Lung (tissue), 12 donors: Measurements from ENCODE around the gene NR2F1-AS1. TPM values are rescaled to one million over a fixed set of nuclear protein-coding genes. Genes with fewer than 3 reads are reported as not detected.

Experiments
- ATAC-seq: fragments of 200-7000 bp; cut with Tn5 transposase; one replicate; pipeline ENCODE4 v1.9.1; 2020; ENCODE audit warnings: moderate number of reproducible peaks; ENCODE audit not compliant: insufficient read depth, low FRiP score
- DNase-seq, 3 donors: peaks; one replicate each; pipeline ENCODE4 v3.0.0-alpha.2; 2013 to 2017
- H3K27ac ChIP-seq, 2 donors: one replicate each; pipeline ENCODE4 v1.5.1; 2013; ENCODE audit warnings: mild to moderate bottlenecking in 2 of 2, moderate library complexity in 2 of 2, control low read depth in 1 of 2, inconsistent platforms in 1 of 2, low read depth in 1 of 2, low read length in 1 of 2
- H3K27me3 ChIP-seq, 3 donors: one replicate each; pipeline ENCODE4 v1.5.1; 2013; ENCODE audit warnings: low read length in 2 of 3; ENCODE audit not compliant: control insufficient read depth in 3 of 3, insufficient read depth in 3 of 3
- H3K36me3 ChIP-seq, 4 donors: one replicate each; pipeline ENCODE4 v1.5.1; 2013; ENCODE audit warnings: low read length in 4 of 4, mild to moderate bottlenecking in 1 of 4, moderate library complexity in 1 of 4; ENCODE audit not compliant: control insufficient read depth in 4 of 4, insufficient read depth in 4 of 4
- H3K4me1 ChIP-seq, 5 donors: one replicate each; pipeline ENCODE4 v1.5.1; 2013; ENCODE audit warnings: low read length in 5 of 5, mild to moderate bottlenecking in 2 of 5, moderate library complexity in 1 of 5; ENCODE audit not compliant: control insufficient read depth in 5 of 5, insufficient read depth in 5 of 5
- H3K4me3 ChIP-seq: one replicate; pipeline ENCODE4 v1.5.1; 2013; ENCODE audit warnings: mild to moderate bottlenecking, control low read depth, moderate library complexity
- H3K9ac ChIP-seq, 2 donors: one replicate each; pipeline ENCODE4 v1.5.1; 2013; ENCODE audit warnings: low read length in 2 of 2, control low read depth in 1 of 2; ENCODE audit not compliant: insufficient read depth in 1 of 2
- H3K9me3 ChIP-seq, 4 donors: one replicate each; pipeline ENCODE4 v1.5.1; 2013; ENCODE audit warnings: low read length in 3 of 4, mild to moderate bottlenecking in 1 of 4, moderate library complexity in 1 of 4; ENCODE audit not compliant: control insufficient read depth in 4 of 4, insufficient read depth in 3 of 4
- CTCF ChIP-seq: IDR thresholded peaks from 2 replicates; pipeline ENCODE4 v1.5.1; 2012; ENCODE audit warnings: mild to moderate bottlenecking; ENCODE audit errors: control extremely low read depth, extremely low read depth
- WGBS, 2 donors: extraction: QIAGEN DNeasy Blood & Tissue Kit; methylation state at CpG; one replicate each; pipeline ENCODE4 v1.1.7; 2013; 5-methylcytosine and 5-hydroxymethylcytosine counted together
- polyA plus RNA-seq, 2 donors: library from polyadenylated mRNA; stranded (reverse); fragments of 200-250 nt; gene quantifications; one replicate each; pipeline ENCODE4 v1.2.1, GENCODE V29; 2013
- total RNA-seq, 2 donors: library from RNA; depleted of rRNA in 1 of 2; stranded (reverse); fragments of >200 nt in 1 of 2; gene quantifications; one replicate each; pipeline ENCODE4 v1.2.1, GENCODE V29; 2014 to 2021
- donor health status: control.
- donor health status: control.
- donor health status: Bipolar disorder and iron deficiency.
- donor health status: healthy.
- donor health status: DM: yes; HTN: yes; CAD: no.

The NR2F1-AS1 gene
- total and polyA plus RNA-seq, 4 donors: 3.6 to 50.0 (median 10.9) TPM

- WGBS, 2 donors: 86 to 94% methylated on average over 1 of the region's 1 CpG
- DNase-seq: no peak
- peaks cover 0 to 33% (median 0%) of the 10 kb centered on the region in 5 donors for H3K4me1 ChIP-seq
- H3K9ac ChIP-seq: no peak overlapping the region
- no peak overlapping the region for H3K27ac ChIP-seq
- no peak for ATAC-seq
- H3K36me3 ChIP-seq: peaks cover 0 to 2% (median under 1%) of the 10 kb centered on the region in 4 donors
- TF ChIP-seq CTCF: no peak
- H3K9me3 ChIP-seq: no peaks in the 10 kb centered on the region
- no peaks in the 10 kb centered on the region for H3K27me3 ChIP-seq
- no peak overlapping the region for H3K4me3 ChIP-seq
Observed at GRCh38 chr5:93433422-93433821, 147.6 kb downstream of the NR2F1-AS1 start.

- ATAC-seq (no peak), DNase-seq (peak; percentile 66 to 82 (median 81))
- Histone ChIP-seq H3K27me3 (no peaks in the 10 kb centered on the region), H3K27ac (no peak overlapping the region), H3K4me1 (peaks cover 0 to 33% (median 0%) of the 10 kb centered on the region in 5 donors), H3K4me3 (no peak overlapping the region), H3K9me3 (no peaks in the 10 kb centered on the region), H3K9ac (no peak overlapping the region), H3K36me3 (peaks cover 0 to 2% (median 0%) of the 10 kb centered on the region in 4 donors)
- no peak for TF ChIP-seq CTCF
- 40 to 46% methylated on average over 1 of the region's 1 CpG for WGBS, 2 donors
Observed at GRCh38 chr5:93431250-93431649, 149.8 kb downstream of the NR2F1-AS1 start.

GRCh38 chr5:93430673-93431199 lies 150.3 kb downstream of the NR2F1-AS1 start:
- DNase-seq (peak; percentile 51 to 78 (median 70)), ATAC-seq (no peak)
- TF ChIP-seq CTCF: no peak
- peaks cover 0 to 1% (median 0%) of the 10 kb centered on the region in 4 donors for H3K36me3 ChIP-seq
- H3K9me3 ChIP-seq: no peaks in the 10 kb centered on the region
- no peak overlapping the region for H3K4me3 ChIP-seq
- no peak overlapping the region for H3K27ac ChIP-seq
- WGBS, 2 donors: 70 to 80% methylated on average over 2 of the region's 2 CpGs
- peaks cover 0 to 33% (median 0%) of the 10 kb centered on the region in 5 donors for H3K4me1 ChIP-seq
- H3K27me3 ChIP-seq: no peaks in the 10 kb centered on the region
- no peak overlapping the region for H3K9ac ChIP-seq

GRCh38 chr5:93430118-93430517 lies 150.9 kb downstream of the NR2F1-AS1 start:
- Histone ChIP-seq H3K4me3 (no peak overlapping the region), H3K27me3 (no peaks in the 10 kb centered on the region), H3K9me3 (no peaks in the 10 kb centered on the region), H3K4me1 (peaks cover 0 to 33% (median 0%) of the 10 kb centered on the region in 5 donors), H3K36me3 (no peaks in the 10 kb centered on the region), H3K9ac (no peak overlapping the region), H3K27ac (no peak overlapping the region)
- DNase-seq: peak in 2 of 3 donors; percentile 33 to 44
- no peak for TF ChIP-seq CTCF
- WGBS, 2 donors: 45 to 62% methylated on average over 8 of the region's 8 CpGs
- no peak for ATAC-seq
